Measurements from ENCODE around the gene ZNF74.

- no peak for TF ChIP-seq CTCF (IDR thresholded peaks at IDR 0.05 in 4 of 5, conservative IDR thresholded peaks at IDR 0.05 in 1 of 5)
- no peak for TF ChIP-seq POLR2A (IDR thresholded peaks at IDR 0.05)
Measured at GRCh38 chr22:20386336-20386735, 7.6 kb upstream of the ZNF74 start.
